HG03571 (cell line): ENCODE measurements around the gene FAM117A.
"Not testable (repeated sequence)": the region's sequence is repeated elsewhere in the genome, so short reads cannot be mapped to it uniquely, and the experiment has no call there.

Source experiments
- ATAC-seq: cut with Tn5 transposase; IDR thresholded peaks from one replicate; pipeline ENCODE4 v1.9.1; 2021; ENCODE audit not compliant: unreplicated experiment

FAM117A gene

GRCh38 chr17:49741692-49742076, 22.2 kb downstream of the FAM117A start:
- no peak for ATAC-seq

DNA sequence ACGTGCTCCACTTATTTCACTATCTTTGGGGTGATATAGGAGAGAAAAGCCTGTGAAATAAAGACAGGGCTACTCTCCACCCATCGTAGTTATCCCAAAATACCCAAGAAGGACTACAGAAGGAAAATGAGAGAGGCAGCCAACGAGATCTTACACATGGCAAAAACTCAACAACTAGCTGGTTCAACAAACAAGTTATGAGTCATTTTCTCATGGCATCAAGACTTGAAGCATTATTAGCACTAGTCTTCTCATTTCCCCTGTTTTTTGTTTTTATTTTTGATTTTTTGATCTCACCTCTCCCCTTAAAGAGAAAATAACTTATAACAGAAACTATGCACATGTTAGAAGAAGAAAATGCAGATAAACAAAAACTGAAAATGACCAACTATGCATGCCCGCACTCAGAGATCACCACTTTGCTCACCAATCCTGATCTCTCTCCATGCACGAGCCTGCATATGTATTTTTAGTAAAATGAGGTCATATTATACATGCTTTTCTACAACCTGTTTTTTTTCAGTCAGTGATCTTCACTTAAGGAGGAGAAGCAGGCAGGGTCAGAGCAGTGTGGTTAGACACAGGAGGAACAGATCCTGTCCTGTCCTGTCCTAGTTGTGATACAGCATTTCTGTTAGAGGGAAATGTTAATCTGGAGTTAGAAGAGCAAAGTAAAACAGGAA, 22.8 kb downstream of the FAM117A start:
- ATAC-seq, result no peak

DNA sequence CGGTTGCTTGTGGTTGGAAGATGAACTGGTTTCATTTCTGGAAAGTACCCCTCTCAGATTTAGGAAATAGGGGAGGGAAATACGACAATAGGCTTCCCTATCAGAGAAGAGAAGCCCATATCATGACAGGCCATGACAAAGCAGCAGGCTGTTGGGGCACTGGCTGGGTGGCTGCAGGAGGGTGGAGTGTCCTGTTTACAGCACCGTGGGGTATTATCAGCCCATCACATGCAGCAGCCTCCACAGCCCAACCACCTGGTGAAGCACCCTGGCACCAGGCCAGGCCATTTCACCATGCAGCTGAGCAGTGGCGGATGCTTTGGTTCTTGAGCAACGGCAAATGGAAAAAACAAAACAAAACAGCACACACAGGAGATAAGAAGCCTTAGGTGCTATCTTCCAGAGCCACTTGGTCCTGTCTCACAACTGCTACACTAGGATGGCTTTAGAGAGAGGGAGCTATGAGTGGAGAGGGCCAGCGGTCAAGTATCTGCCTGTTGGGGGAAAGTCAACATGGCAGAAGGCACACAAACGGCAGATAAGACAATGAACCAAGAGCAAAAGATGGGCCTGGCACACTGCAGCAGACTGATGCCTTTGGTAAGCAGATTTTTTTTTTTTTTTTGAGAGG, 24.2 kb downstream of the FAM117A start:
- peak; percentile 42 for ATAC-seq

GRCh38 chr17:49738456-49739163, 25.3 kb downstream of the FAM117A start:
- ATAC-seq, result no peak

DNA sequence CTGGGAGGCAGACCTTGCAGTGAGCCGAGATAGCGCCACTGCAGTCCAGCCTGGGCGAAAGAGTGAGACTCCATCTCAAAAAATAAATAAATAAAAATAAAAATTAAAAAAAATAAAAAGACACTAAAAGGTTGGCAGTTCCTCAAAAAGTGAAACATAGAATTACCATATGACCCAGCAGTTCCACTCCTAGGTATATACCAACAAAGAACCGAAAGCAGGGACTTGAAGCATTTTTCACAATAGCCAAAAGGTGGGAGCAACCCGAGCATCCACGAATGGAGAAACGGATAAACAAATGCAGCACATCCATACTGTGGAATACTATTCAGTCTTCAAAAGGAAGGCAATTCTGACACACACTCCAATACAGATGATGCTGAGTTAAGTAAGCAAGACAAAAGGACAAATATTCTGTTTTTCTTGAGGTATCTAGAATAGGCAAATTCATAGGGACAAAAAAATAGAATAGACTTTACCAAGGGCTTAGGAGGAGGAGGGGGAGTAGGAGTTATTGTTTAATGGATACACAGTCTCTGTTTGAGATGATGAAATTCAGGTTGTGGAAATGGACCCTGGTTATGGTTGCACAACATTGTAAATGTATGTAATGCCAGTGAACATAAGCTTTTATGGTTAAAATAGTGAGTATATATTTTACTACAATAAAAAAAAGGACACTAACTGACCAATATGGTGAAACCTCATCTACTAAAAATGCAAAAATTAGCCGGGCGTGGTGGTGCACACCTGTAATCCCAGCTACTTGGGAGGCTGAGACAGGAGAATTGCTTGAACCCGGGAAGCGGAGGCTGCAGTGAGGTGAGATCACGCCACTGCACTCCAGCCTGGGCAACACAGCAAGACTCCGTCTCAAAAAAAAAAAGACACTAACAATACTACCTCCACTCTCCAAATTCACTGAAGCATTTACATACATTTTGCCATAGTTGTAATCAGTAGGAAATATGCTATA, 29.1 kb downstream of the FAM117A start:
- ATAC-seq, result no peak

GRCh38 chr17:49731435-49731831, 32.5 kb downstream of the FAM117A start:
- no peak for ATAC-seq

DNA sequence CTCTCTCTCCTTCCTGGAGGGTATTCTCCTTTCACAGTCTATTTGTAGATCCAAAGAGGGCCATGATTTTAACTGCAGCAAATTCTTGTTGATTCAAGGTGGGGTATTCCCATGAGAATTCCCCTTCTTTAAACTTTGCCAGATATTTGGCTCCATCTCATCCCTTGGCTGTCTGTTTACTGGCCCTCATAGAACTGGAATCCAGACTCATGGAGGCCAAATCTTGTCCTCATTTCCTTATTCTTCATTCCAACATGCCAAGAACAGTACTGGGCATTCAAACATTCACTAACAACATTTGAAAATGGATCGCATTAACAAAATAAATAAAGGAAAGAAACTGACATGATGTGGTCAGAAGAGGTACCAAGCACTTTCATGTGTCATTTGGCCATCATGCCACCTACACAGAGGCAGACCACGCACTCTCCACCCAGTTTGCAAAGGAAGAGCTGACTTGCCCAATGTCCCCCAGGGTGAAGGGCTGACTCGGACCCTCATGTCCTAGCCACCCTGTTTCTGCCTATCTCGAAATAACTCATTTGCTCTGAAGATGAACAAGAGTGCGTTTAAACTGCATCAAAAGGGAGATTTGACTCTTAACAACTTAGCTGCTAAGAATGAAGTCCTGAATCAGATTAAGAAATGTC, 33.0 kb downstream of the FAM117A start:
- no peak for ATAC-seq

DNA sequence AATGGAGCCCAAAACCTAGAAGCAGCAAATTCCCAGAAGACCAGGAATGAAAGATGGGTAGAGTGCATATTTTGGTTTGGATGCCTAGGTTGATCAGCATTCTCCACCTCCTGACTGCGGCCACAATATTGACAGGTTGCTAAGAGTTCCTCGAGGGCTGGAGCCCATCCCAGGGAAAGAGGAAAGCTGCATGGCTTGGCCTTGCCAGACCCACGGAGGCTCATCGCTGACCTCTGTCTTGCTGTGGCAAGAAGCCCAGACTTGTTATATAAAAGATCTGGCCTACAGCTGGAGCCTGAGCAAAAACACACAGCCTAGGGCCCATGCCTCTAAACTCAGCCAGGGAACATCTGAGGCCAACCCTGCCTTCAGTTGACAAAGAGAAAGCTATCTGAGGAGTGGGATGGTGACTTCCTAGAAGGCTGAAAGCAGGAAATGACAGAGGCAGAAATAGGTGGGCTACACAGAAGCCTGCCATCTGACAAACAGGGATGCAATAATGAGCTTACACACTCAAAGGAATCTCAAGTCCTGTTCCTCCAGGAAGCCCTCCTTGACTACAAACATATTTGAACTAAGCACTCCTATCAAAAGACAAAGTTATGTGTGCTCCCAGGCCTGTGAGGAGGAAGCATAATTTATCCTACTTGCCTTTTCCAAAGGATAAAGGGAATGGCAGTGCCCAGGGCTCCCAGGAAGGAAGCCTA, 33.7 kb downstream of the FAM117A start:
- no peak for ATAC-seq

GRCh38 chr17:49729069-49729468, 34.9 kb downstream of the FAM117A start:
- ATAC-seq, result no peak

DNA sequence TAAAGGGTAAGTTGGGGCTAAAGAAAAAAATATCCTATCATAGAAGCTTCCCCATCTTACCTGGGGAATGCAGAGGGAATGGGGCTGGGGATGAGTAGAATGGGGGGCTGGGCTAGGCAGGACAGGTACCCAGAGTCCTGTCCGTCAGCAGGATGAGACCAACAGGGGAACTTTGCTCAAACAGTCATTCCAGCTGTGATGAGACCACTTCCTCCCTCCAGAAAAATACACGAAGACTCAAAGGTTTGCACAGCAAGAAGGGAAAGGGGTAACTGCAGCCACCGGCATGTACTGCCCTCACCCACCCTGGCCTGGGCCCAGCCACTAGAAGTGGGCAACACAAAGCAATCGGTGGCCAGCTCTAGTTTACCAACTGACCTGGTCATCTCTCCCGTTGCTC, 35.5 kb downstream of the FAM117A start:
- ATAC-seq, result no peak

- ATAC-seq, result no peak
Observed at GRCh38 chr17:49727380-49727779, 36.6 kb downstream of the FAM117A start.

- no peak for ATAC-seq
Observed at GRCh38 chr17:49725452-49726130, 38.3 kb downstream of the FAM117A start.

- not testable (repeated sequence) for ATAC-seq
Observed at GRCh38 chr17:49724552-49724951, 39.4 kb downstream of the FAM117A start.

DNA sequence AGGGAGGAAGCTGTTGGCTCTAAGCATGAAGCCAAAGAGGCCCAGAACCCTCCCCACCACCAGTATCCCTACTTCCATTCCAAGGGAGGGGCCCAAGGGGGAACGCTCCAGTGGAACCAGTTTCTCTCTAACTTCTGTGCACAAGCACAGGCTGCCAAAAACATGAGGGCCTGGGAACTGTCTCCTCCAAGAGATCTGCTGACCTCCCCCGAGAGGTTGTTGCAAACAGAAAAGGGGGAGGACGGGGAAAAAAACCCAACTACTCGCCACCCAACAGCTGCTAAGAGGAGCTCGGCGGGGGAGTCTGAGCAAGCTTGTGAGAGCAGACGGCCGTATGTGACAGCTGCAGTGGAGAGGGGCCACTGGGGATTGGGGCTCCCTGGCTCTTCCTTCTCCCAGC, 40.5 kb downstream of the FAM117A start:
- ATAC-seq, result no peak

DNA sequence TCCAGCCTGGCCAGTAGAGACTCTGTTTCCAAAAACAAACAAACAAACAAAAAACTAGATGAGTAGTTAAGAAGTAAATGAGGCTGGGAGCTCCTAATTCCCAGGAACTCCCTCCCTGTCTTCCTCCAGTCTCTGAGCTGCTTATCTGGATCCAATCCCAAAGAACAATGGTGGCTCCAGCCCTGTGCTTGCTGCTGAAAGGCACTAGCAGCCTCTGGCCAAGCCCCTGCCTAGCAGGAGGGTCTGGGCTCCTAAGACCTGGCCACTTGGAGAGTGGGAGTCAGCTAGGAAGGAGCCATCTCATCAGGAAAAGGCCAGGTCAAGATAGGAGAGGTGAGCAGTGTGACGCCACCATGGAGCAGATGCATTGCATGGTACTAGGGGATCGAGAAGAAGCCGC, 41.9 kb downstream of the FAM117A start:
- no peak for ATAC-seq

DNA sequence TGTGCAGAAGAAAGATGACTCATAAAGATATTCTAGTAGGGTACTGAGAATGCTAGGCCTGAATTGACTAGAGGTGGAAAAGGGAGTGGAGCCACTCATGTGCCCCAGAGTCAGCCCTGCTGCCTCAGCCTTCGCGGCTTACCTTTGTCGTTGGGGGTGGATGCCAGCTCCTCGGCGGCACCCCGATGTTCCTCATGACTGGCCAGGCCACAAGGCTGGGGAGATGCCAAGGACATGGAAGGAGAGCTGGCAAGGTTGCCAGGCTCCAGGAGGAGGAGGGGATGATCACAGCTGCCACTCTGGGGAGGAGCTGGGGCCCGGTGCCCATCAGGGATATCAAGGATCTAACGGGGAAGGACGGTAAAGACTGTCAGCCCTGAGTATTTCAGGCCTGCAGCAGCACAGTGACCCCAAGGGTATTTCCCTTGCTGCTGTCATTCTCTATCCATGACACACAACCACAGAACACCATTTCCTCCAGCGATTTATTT, 46.5 kb downstream of the FAM117A start:
- no peak for ATAC-seq

GRCh38 chr17:49716668-49717364, 47.1 kb downstream of the FAM117A start:
- no peak for ATAC-seq

DNA sequence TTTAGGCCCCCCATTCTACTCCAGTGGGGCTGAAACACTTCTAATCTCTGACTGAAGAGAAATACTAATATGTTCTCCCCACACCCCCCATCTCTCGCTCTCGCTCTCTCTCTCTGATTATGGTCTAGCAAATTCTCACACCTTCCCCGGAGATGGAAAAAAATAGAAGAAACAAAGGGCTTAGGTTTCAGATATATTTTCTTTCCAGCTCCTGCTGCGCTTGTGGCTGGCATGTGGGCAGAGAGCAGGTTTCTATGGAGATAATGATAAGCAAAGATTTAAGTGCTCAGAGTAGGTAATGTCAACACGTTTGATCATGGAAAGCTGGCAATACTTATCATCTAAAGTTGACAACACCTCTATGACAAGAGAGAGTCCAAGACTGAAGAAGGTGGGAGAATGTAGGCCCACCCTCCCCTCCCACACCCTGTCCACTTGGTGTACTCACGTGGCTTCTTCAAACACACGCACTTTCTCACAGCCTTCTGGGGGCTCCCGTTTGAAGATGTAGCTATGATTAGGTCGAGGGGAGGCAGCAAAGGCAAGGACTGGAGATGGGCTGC, 48.1 kb downstream of the FAM117A start:
- ATAC-seq, result no peak
